ENCODE results near the gene MRPS33. TPM values are rescaled to one million over a fixed set of nuclear protein-coding genes. Genes with fewer than 3 reads are reported as not detected.

Gene MRPS33
- total and polyA plus RNA-seq, 2 of the 13 experiments (the other 11 are each of a cell fraction or from before 2014, with no cell fraction given) = 50.9 to 91.0 TPM

DNA sequence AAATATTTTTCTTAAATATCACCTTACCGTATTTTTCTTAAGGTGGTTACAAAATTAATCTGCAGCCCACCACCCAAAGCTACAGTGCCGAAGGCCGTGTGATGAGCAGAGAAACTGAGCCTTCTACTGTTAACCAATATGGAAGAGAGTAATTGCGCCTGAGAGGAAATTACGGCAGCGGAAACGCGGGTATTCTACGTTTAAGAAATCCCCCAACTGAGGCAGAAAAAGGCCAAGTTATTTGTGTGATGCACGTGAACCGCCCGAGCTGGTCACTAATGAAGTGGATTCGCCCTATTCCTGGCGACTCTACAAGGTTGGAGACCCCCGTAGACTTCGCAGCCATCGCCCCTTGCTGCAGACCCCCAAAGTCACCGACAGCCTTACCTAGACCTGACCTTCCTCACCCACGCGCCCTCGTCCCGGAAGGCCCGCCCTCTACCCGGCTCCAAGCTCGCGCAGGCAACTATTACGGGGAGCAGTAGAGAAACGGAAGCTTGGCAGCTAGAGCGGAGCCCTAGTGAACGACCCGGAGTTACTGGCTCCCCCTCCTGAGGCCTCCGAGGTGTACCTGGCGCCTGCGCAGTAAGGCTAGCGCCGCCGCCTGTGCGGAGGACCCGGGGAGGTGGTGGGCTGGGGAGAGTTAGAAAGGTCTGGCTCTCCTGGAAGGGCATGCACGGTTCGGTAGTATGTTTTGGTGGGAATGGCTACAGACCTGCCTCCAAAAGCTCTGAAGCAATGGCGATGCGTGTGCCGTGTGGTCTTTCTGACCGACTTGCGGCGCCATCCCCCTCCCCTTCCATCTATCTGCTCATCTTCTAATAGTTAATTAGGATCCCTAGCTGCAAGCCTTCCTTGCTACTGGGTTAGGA lies at the start of gene MRPS33 (continued):
- TF ChIP-seq, protein P1, sequence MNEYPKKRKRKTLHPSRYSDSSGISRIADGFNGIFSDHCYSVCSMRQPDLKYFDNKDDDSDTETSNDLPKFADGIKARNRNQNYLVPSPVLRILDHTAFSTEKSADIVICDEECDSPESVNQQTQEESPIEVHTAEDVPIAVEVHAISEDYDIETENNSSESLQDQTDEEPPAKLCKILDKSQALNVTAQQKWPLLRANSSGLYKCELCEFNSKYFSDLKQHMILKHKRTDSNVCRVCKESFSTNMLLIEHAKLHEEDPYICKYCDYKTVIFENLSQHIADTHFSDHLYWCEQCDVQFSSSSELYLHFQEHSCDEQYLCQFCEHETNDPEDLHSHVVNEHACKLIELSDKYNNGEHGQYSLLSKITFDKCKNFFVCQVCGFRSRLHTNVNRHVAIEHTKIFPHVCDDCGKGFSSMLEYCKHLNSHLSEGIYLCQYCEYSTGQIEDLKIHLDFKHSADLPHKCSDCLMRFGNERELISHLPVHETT (CRISPR knock-in tag; conservative IDR thresholded peaks at IDR 0.05) = peak; percentile 81; the same call in 1 of the 2 replicates
- TF ChIP-seq PRPF4 (IDR thresholded peaks at IDR 0.05; ENCODE audit: low read depth, low read length, poor library complexity, severe bottlenecking) (no peak), SRF (IDR thresholded peaks at IDR 0.05; ENCODE audit: low read depth, low read length) (no peak), MEIS2 (CRISPR knock-in tag; IDR thresholded peaks at IDR 0.05) (peak; percentile 79), ERF (CRISPR knock-in tag; IDR thresholded peaks at IDR 0.05) (peak; percentile 87), HNF4G (IDR thresholded peaks at IDR 0.05; ENCODE audit: borderline replicate concordance, low read depth, low read length) (no peak), HNF4G (CRISPR knock-in tag; IDR thresholded peaks at IDR 0.05; ENCODE audit: borderline replicate concordance, low read depth) (0 out of 2 replicates have a peak, but pooled peaks have one; percentile 63), HOXA3 (CRISPR knock-in tag; IDR thresholded peaks at IDR 0.05) (peak; percentile 97), ZNF230 (CRISPR knock-in tag; IDR thresholded peaks at IDR 0.05) (no peak), ZMYM2 (CRISPR knock-in tag; IDR thresholded peaks at IDR 0.05) (no peak), RCOR2 (CRISPR knock-in tag; IDR thresholded peaks at IDR 0.05) (no peak), MXI1 (IDR thresholded peaks at IDR 0.05; ENCODE audit: borderline replicate concordance, low read depth, low read length) (peak; percentile 53; the same call in 1 of the 3 replicates), ZNF501 (CRISPR knock-in tag; IDR thresholded peaks at IDR 0.05) (peak; percentile 99), ASH2L (IDR thresholded peaks at IDR 0.05; ENCODE audit: insufficient read length, low read depth, low read length) (peak; percentile 94), IRF2 (CRISPR knock-in tag; IDR thresholded peaks at IDR 0.05) (peak; percentile 79; the same call in 1 of the 2 replicates), ETV6 (CRISPR knock-in tag; conservative IDR thresholded peaks at IDR 0.05) (peak; percentile 58; the same call in 1 of the 2 replicates), ZNF292 (CRISPR knock-in tag; IDR thresholded peaks at IDR 0.05; ENCODE audit: borderline replicate concordance, low read depth) (no peak), ZFY (CRISPR knock-in tag; IDR thresholded peaks at IDR 0.05) (peak; percentile 89), XRCC5 (optimal IDR thresholded peaks at IDR 0.05; ENCODE audit: low read length) (peak; percentile 93)
- TF ChIP-seq, protein P2, sequence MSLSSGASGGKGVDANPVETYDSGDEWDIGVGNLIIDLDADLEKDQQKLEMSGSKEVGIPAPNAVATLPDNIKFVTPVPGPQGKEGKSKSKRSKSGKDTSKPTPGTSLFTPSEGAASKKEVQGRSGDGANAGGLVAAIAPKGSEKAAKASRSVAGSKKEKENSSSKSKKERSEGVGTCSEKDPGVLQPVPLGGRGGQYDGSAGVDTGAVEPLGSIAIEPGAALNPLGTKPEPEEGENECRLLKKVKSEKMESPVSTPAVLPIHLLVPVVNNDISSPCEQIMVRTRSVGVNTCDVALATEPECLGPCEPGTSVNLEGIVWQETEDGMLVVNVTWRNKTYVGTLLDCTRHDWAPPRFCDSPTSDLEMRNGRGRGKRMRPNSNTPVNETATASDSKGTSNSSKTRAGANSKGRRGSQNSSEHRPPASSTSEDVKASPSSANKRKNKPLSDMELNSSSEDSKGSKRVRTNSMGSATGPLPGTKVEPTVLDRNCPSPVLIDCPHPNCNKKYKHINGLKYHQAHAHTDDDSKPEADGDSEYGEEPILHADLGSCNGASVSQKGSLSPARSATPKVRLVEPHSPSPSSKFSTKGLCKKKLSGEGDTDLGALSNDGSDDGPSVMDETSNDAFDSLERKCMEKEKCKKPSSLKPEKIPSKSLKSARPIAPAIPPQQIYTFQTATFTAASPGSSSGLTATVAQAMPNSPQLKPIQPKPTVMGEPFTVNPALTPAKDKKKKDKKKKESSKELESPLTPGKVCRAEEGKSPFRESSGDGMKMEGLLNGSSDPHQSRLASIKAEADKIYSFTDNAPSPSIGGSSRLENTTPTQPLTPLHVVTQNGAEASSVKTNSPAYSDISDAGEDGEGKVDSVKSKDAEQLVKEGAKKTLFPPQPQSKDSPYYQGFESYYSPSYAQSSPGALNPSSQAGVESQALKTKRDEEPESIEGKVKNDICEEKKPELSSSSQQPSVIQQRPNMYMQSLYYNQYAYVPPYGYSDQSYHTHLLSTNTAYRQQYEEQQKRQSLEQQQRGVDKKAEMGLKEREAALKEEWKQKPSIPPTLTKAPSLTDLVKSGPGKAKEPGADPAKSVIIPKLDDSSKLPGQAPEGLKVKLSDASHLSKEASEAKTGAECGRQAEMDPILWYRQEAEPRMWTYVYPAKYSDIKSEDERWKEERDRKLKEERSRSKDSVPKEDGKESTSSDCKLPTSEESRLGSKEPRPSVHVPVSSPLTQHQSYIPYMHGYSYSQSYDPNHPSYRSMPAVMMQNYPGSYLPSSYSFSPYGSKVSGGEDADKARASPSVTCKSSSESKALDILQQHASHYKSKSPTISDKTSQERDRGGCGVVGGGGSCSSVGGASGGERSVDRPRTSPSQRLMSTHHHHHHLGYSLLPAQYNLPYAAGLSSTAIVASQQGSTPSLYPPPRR (CRISPR knock-in tag; IDR thresholded peaks at IDR 0.05; ENCODE audit: borderline replicate concordance) = no peak
- TF ChIP-seq, protein P3, sequence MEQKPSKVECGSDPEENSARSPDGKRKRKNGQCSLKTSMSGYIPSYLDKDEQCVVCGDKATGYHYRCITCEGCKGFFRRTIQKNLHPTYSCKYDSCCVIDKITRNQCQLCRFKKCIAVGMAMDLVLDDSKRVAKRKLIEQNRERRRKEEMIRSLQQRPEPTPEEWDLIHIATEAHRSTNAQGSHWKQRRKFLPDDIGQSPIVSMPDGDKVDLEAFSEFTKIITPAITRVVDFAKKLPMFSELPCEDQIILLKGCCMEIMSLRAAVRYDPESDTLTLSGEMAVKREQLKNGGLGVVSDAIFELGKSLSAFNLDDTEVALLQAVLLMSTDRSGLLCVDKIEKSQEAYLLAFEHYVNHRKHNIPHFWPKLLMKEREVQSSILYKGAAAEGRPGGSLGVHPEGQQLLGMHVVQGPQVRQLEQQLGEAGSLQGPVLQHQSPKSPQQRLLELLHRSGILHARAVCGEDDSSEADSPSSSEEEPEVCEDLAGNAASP (CRISPR knock-in tag; IDR thresholded peaks at IDR 0.05; ENCODE audit: borderline replicate concordance) = peak; percentile 50; the same call in 1 of the 2 replicates

Data from HepG2 (cell line).